ENCODE measurements around the gene AKR1A1. TPM values are rescaled to one million over a fixed set of nuclear protein-coding genes. Genes with fewer than 3 reads are reported as not detected.

AKR1A1 gene
- 45.4 TPM for total RNA-seq
- long read RNA-seq, transcript AKR1A1-201 (9 exons, 1,166 nt): major isoform, 17 of 37 reads
- long read RNA-seq, transcript AKR1A1-202 (10 exons, 1,818 nt): minor isoform, 12 of 37 reads
- long read RNA-seq, partial matches to known transcripts: 2 of 37 reads
- long read RNA-seq, other reads (novel, unspliced or antisense): 4 of 37 reads

DNA sequence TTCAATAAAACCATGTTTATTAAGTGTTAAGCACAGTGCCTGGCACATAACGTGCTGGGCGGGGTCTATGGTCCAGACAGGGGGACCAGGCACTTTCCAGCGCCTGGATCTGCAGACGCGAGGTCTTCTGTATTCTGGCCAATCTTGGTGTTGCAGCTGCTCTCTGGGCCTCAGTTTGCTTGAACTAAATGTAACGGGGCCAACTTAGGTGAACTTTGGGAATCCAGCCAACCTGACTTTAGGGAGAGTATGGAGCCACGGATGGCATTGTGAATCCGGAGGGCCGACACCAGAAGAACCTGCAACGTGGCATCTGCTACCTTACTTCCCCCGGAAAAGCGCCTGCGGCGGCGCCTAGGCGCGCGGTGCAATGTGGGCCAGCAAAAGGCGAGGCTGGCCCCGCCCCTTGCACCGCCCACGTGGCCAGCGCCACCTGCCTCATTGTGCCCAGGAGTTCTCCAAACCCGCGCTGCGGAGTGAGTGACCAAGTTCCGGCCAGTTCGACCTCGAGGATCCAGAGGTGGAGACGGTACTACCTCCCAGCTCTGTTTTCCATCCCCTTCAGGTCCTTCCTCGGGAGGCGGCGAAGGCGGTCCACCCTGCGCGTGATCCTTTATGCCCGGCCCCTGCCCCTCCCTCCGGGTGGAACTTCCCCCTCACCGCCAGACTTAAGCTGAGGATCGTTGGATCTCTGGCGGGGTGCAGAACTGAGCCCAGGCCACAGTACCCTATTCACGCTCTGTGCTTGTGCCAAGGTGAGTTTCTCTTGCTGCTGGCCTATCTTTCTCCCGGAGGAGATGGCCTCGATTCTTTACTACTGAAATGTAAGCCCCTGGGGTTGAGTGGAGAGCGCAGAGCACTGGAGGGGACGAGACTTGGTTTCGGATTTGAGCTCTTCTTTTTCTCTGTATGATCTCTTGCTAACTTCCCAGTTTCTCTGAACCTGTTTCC is at the start of gene AKR1A1:
AKR1A1 (plus strand) TSS at position 426 of the 951 bp plus-strand sequence. CDS start 10,969 bp downstream, outside the sequence.
- peak within 1 kb of the TSS; percentile 89 for H3K4me3 ChIP-seq
- DNase-seq: peak; percentile 89
- no peaks in the 10 kb centered on the region for H3K27me3 ChIP-seq (ENCODE audit: low read depth)
- TF ChIP-seq, protein P1, sequence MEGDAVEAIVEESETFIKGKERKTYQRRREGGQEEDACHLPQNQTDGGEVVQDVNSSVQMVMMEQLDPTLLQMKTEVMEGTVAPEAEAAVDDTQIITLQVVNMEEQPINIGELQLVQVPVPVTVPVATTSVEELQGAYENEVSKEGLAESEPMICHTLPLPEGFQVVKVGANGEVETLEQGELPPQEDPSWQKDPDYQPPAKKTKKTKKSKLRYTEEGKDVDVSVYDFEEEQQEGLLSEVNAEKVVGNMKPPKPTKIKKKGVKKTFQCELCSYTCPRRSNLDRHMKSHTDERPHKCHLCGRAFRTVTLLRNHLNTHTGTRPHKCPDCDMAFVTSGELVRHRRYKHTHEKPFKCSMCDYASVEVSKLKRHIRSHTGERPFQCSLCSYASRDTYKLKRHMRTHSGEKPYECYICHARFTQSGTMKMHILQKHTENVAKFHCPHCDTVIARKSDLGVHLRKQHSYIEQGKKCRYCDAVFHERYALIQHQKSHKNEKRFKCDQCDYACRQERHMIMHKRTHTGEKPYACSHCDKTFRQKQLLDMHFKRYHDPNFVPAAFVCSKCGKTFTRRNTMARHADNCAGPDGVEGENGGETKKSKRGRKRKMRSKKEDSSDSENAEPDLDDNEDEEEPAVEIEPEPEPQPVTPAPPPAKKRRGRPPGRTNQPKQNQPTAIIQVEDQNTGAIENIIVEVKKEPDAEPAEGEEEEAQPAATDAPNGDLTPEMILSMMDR (IDR thresholded peaks at IDR 0.05; ENCODE audit: borderline replicate concordance): peak; percentile 31
- H3K4me1 ChIP-seq: peaks cover 26% of the 10 kb centered on the region
- no peaks in the 10 kb centered on the region for H3K9me3 ChIP-seq (replicated peaks)
- peak within 1 kb of the TSS; percentile 94 for H3K27ac ChIP-seq (replicated peaks)
- peaks cover 5% of the 10 kb centered on the region for H3K36me3 ChIP-seq
- intact Hi-C loops (cut with micrococcal nuclease): no loop called here

DNA sequence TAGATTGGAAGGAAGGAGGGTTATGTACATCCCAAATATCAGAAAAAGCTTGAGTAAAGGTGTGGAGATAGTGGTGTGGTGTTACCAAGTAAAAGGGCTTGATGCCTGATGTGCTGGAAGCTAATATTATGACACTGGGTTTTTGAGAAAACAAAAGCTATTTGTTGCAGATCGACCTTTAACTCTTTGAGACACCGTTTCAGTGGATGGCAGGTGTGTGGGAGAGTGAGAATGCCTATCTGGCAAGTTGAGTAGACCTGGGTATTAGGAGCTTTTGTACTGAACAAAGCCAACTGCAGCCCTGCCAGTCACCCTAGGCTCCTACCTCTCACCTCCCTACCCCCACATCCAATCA is 49.1 kb upstream of the AKR1A1 start:
- H3K9me3 ChIP-seq (replicated peaks): no peaks in the 10 kb centered on the region
- H3K27ac ChIP-seq (replicated peaks): peak overlapping the region; percentile 88
- TF ChIP-seq, protein P1 (IDR thresholded peaks at IDR 0.05; ENCODE audit: borderline replicate concordance): no peak
- H3K4me3 ChIP-seq: peak overlapping the region; percentile 77
- H3K27me3 ChIP-seq (ENCODE audit: low read depth): no peaks in the 10 kb centered on the region
- no peaks in the 10 kb centered on the region for H3K36me3 ChIP-seq
- intact Hi-C loops (cut with micrococcal nuclease): no loop called here
- peaks cover 25% of the 10 kb centered on the region for H3K4me1 ChIP-seq
- no peak for DNase-seq

DNA sequence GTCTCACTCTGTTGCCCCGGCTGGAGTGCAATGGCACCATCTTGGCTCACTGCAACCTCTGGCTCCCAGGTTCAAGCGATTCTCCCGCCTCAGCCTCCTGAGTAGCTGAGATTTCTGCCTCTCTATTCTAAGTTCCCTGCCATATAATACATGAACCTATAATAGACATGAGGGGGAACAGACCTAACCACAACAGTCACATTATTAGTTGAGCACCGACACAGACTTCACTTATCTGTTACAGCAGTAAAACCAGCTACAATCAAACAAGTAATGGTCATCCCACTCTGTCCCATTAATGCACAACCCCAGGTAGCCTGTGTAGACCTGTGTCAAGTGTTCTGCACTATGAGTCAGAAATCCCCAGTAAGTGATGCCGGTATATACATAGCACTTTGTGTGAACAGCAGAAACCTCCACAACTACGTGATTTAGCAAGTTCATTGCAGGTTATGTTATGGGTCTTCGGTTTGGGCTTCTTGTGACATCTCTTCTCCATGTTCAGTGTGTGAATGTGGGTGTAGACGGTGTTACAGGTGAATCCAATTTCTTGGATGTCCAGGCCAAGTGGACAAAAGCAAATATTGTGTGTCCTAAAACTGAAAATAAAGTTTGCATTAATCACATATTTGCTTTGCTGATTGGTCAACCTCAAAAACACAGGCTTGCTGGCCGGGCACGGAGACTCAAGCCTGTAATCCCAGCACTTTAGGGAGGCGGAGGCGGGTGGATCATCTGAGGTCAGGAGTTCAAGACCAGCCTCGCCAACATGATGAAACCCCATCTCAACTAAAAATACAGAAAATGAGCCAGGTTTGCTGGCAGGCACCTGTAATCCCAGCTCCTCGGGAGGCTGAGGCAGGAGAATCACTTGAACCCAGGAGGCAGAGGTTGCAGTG is 46.9 kb upstream of the AKR1A1 start:
- H3K4me3 ChIP-seq: no peak overlapping the region
- H3K27ac ChIP-seq (replicated peaks): no peak overlapping the region
- intact Hi-C loops (cut with micrococcal nuclease): no loop called here
- H3K36me3 ChIP-seq: peaks cover 7% of the 10 kb centered on the region
- H3K4me1 ChIP-seq: peaks cover 40% of the 10 kb centered on the region
- no peaks in the 10 kb centered on the region for H3K27me3 ChIP-seq (ENCODE audit: low read depth)
- no peaks in the 10 kb centered on the region for H3K9me3 ChIP-seq (replicated peaks)
- DNase-seq: no peak
- TF ChIP-seq, protein P1 (IDR thresholded peaks at IDR 0.05; ENCODE audit: borderline replicate concordance): no peak

DNA sequence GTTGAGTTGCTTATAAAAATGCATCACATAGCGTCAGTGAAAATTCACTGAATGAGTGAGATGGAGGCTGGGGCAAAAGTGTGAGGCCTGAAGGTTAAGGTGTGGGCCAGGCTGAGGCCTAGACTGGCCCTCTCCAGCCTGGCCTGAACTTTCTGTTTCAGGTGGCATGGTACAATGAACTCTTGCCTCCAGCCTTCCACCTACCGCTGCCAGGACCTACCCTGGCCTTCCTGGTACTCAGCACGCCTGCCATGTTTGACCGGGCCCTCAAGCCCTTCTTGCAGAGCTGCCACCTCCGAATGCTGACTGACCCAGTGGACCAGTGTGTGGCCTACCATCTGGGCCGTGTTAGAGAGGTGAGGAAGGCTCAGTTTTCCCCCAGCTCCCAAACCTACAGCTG is 43.4 kb upstream of the AKR1A1 start:
- TF ChIP-seq, protein P1 (IDR thresholded peaks at IDR 0.05; ENCODE audit: borderline replicate concordance): no peak
- peak overlapping the region; percentile 63 for H3K27ac ChIP-seq (replicated peaks)
- H3K27me3 ChIP-seq (ENCODE audit: low read depth): no peaks in the 10 kb centered on the region
- no peak overlapping the region for H3K4me3 ChIP-seq
- DNase-seq: no peak
- no peaks in the 10 kb centered on the region for H3K9me3 ChIP-seq (replicated peaks)
- peaks cover 26% of the 10 kb centered on the region for H3K4me1 ChIP-seq
- H3K36me3 ChIP-seq: peaks cover 39% of the 10 kb centered on the region
- intact Hi-C loops (cut with micrococcal nuclease): loop anchor here (5.0 kb wide), 1 partner anchor 60 kb away; no protein-coding TSS in a partner anchor

DNA sequence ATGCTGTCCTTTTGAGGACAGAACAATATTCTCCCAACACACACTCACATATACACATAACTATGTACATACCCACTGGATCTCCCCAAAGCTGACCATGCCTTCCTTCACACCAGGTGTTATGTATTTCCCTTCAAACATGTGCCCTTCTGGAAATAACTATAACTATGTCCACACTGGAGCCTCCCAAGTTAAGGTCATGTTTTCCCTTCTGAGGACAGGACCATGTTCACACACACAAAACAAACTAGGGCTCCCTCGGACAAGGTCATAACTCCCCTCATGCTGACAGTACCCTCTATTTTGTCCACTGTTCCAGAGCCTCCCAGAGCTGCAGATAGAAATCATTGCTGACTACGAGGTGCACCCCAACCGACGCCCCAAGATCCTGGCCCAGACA is 42.7 kb upstream of the AKR1A1 start:
- Histone ChIP-seq H3K4me1 (peaks cover 29% of the 10 kb centered on the region), H3K36me3 (peaks cover 46% of the 10 kb centered on the region), H3K27ac (replicated peaks) (peak overlapping the region; percentile 63), H3K9me3 (replicated peaks) (no peaks in the 10 kb centered on the region), H3K4me3 (no peak overlapping the region), H3K27me3 (ENCODE audit: low read depth) (no peaks in the 10 kb centered on the region)
- no peak for DNase-seq
- TF ChIP-seq, protein P1 (IDR thresholded peaks at IDR 0.05; ENCODE audit: borderline replicate concordance): no peak
- intact Hi-C loops (cut with micrococcal nuclease): loop anchor here (5.0 kb wide), 1 partner anchor 59 kb away; no protein-coding TSS in a partner anchor
